ENCODE data around the gene LRRC74B. TPM values are rescaled to one million over a fixed set of nuclear protein-coding genes. Genes with fewer than 3 reads are reported as not detected.

The LRRC74B gene
- total RNA-seq, 2 experiments from 2014 or later, result not detected

DNA sequence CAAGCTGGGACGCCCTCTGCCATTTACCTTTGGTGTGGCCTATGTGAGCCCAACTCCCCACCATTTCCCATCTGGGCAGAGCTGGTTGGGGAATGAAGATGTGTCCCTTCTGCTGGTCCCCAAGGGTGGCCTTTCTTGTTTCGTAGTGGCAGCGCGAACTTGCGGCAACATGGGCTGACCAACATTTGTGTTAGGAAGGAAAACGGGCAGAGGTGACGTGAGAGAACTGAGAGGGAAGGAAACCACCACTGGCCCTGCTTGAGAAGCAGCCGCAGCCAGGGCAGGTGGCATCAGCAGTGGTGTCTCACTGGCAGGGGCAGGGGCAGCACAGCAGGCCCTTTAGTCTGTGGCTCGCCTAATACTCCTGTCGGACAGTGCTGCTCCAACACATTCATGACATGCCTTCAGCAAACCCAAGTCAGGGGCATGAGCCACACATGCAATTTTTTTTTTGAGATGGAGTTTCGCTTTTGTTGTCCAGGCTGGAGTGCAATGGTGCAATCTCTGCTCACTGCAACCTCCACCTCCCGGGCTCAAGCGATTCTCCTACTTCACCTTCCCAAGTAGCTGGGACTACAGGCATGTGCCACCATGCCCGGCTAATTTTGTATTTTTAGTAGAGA is 29.9 kb downstream of the LRRC74B start:
- DNase-seq (no peak), ATAC-seq (no peak)
- Mint-ChIP-seq H3K36me3 (ENCODE audit: low read depth) (no peaks in the 10 kb centered on the region), H3K9me3 (no peaks in the 10 kb centered on the region), H3K4me1 (ENCODE audit: low read depth) (no peaks in the 10 kb centered on the region), H3K4me3 (no peak overlapping the region), H3K27ac (no peak overlapping the region), H3K27me3 (no peaks in the 10 kb centered on the region)
- CTCF ChIA-PET, result no interaction called here
- POLR2A ChIA-PET, result no interaction called here
- intact Hi-C loops (cut with micrococcal nuclease), result no loop called here
- TF ChIP-seq, protein P1, sequence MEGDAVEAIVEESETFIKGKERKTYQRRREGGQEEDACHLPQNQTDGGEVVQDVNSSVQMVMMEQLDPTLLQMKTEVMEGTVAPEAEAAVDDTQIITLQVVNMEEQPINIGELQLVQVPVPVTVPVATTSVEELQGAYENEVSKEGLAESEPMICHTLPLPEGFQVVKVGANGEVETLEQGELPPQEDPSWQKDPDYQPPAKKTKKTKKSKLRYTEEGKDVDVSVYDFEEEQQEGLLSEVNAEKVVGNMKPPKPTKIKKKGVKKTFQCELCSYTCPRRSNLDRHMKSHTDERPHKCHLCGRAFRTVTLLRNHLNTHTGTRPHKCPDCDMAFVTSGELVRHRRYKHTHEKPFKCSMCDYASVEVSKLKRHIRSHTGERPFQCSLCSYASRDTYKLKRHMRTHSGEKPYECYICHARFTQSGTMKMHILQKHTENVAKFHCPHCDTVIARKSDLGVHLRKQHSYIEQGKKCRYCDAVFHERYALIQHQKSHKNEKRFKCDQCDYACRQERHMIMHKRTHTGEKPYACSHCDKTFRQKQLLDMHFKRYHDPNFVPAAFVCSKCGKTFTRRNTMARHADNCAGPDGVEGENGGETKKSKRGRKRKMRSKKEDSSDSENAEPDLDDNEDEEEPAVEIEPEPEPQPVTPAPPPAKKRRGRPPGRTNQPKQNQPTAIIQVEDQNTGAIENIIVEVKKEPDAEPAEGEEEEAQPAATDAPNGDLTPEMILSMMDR (IDR thresholded peaks at IDR 0.05), result no peak

DNA sequence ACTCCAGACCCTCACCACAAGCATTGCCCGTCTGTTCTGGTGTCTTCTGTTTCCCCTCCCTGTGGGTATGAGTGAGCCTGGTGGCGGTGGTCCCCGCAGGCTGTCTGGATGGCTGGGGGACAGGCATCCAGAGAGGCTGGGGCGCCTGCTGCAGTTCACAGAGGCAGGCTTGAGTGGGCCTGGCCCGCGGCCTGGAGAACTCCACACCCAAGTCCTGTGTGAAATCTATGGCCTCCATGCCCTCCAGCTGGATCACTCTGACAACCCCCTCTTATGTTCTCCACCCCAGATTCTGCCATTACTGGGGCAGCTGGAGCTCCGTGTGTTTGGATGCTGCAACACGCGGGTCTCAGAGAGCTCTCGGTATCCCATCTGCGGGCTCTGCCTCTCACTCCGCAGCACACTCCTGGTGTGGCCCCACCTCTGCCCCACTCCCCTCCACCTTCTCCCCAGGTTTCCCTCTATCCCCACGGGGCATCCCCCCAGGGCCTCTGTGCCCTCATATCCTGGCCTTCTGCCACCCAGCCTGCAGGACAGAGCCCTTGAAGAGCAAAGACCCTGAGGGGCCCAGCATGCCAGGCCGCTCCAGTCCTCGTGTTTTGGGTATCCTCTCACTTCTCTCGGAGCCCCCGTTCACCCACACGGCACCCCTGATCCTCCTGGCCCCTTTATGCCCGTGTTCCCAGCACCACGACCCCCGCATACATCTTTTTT is 31.3 kb downstream of the LRRC74B start:
- ATAC-seq (no peak), DNase-seq (no peak)
- Mint-ChIP-seq H3K4me1 (ENCODE audit: low read depth) (no peaks in the 10 kb centered on the region), H3K36me3 (ENCODE audit: low read depth) (no peaks in the 10 kb centered on the region), H3K27me3 (no peaks in the 10 kb centered on the region), H3K27ac (no peak overlapping the region), H3K9me3 (no peaks in the 10 kb centered on the region), H3K4me3 (no peak overlapping the region)
- intact Hi-C loops (cut with micrococcal nuclease), result no loop called here
- TF ChIP-seq, protein P1 (IDR thresholded peaks at IDR 0.05), result no peak
- POLR2A ChIA-PET, result no interaction called here
- CTCF ChIA-PET, result no interaction called here

DNA sequence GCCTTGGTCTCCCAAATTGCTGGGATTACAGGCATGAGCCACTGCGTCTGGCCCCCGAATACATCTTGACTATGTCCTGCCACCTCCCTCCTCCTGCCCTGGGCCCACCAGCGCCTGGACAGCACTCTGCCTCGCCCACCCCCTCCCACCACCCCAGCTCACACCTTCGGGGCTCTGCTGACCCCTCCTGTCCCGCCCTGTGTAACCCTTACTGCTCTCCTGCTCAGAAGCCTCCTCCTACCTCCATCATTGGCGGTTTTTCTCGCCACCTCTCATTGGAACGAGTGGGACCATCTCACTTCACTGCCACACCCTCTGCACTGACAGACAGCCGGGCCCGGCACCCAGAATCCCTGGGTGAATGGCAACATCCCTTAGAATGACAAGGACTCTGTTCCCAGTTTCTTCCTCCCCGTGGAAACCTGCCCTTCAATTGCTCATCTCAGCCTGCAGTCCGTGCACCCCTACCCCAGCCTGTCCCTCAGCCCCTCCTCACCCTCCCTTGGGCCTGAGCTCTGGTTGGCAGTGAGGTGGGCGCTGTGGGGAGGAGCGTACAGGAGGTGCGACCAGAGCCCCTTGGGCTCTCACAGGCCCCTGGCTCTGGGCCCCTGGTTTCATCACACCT is 32.2 kb downstream of the LRRC74B start:
- intact Hi-C loops (cut with micrococcal nuclease), result no loop called here
- TF ChIP-seq, protein P1 (IDR thresholded peaks at IDR 0.05), result no peak
- ATAC-seq (no peak), DNase-seq (no peak)
- CTCF ChIA-PET, result no interaction called here
- H3K9me3 Mint-ChIP-seq, result no peaks in the 10 kb centered on the region
- no peak overlapping the region for H3K27ac Mint-ChIP-seq
- POLR2A ChIA-PET, result interaction anchor here (0.6 kb wide), 1 partner anchor 23 kb away, joined by 4 read pairs; no protein-coding TSS in a partner anchor
- no peak overlapping the region for H3K4me3 Mint-ChIP-seq
- H3K27me3 Mint-ChIP-seq, result no peaks in the 10 kb centered on the region
- no peaks in the 10 kb centered on the region for H3K36me3 Mint-ChIP-seq (ENCODE audit: low read depth)
- H3K4me1 Mint-ChIP-seq (ENCODE audit: low read depth), result no peaks in the 10 kb centered on the region

DNA sequence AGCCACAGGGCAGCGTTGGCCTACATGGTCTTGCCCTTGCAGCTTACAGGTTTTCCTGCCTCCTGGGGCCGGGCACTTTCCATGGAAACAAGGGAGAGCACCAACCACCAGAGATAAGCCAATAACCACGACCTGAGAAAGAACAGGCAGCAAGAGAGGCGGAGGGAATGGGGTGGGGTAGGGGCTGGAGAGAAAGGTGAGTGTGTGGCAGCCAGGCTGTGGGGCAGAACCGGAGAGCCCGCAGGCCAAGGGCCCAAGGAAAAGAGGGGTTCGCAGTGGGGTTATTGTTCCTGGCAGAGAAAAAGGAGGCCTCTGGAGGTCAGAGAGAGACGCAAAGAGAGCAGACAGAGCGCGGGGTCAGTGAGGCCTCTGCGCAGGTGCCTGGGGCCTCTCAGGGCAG is 33.2 kb downstream of the LRRC74B start:
- Mint-ChIP-seq H3K27me3 (no peaks in the 10 kb centered on the region), H3K36me3 (ENCODE audit: low read depth) (no peaks in the 10 kb centered on the region), H3K4me3 (no peak overlapping the region), H3K27ac (no peak overlapping the region), H3K9me3 (no peaks in the 10 kb centered on the region), H3K4me1 (ENCODE audit: low read depth) (no peaks in the 10 kb centered on the region)
- TF ChIP-seq, protein P1 (IDR thresholded peaks at IDR 0.05), result no peak
- ChIA-PET CTCF (no interaction called here), POLR2A (interaction anchor here (0.7 kb wide), 1 partner anchor 233 kb away, joined by 3 read pairs; no protein-coding TSS in a partner anchor)
- intact Hi-C loops (cut with micrococcal nuclease), result no loop called here
- ATAC-seq (no peak), DNase-seq (no peak)

DNA sequence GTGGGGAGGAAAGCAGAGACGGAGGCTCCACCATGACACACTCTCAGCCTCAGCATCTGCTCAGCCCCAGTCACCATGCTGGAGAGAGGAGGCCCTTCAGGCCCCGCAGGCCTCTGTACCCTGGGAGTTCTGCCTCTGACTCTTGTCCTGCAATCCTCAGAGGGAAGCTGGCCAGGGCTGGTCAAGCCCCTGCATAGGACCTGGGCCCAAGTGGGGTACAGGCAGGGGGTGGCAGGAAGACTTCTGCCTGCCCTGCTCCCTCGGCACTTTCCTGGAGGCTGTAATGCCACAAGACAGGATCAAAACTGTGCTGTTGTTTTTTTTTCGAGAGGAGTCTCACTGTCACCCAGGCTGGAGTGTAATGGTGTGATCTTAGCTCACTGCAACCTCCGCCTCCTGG is 33.7 kb downstream of the LRRC74B start:
- POLR2A ChIA-PET, result interaction anchor here (0.7 kb wide), 1 partner anchor 234 kb away, joined by 3 read pairs; no protein-coding TSS in a partner anchor
- H3K27me3 Mint-ChIP-seq, result no peaks in the 10 kb centered on the region
- H3K4me1 Mint-ChIP-seq (ENCODE audit: low read depth), result no peaks in the 10 kb centered on the region
- no peak overlapping the region for H3K4me3 Mint-ChIP-seq
- intact Hi-C loops (cut with micrococcal nuclease), result no loop called here
- no peaks in the 10 kb centered on the region for H3K36me3 Mint-ChIP-seq (ENCODE audit: low read depth)
- no peak for ATAC-seq
- TF ChIP-seq, protein P1 (IDR thresholded peaks at IDR 0.05), result no peak
- DNase-seq, result no peak
- H3K9me3 Mint-ChIP-seq, result no peaks in the 10 kb centered on the region
- no peak overlapping the region for H3K27ac Mint-ChIP-seq
- CTCF ChIA-PET, result no interaction called here

Data from activated CD8-positive, alpha-beta T cell treated with anti-CD3 and anti-CD28 coated beads for 36 hours (primary cell).